Measurements from ENCODE around the gene CACNA1B. TPM values are rescaled to one million over a fixed set of nuclear protein-coding genes. Genes with fewer than 3 reads are reported as not detected.

The CACNA1B gene
- total RNA-seq, 4 donors from 2014 or later = 0.13 to 0.42 (median 0.31) TPM

GRCh38 chr9:137843355-137843754, 34.2 kb upstream of the CACNA1B start:
- WGBS = 83% methylated on average over 9 of the region's 9 CpGs
- no peak overlapping the region for H3K4me3 ChIP-seq
- no peak overlapping the region for H3K27ac ChIP-seq (replicated peaks in 1 of 4)
- H3K27me3 ChIP-seq = no peaks in the 10 kb centered on the region
- DNase-seq (ENCODE audit: extremely low spot score) = no peak
- intact Hi-C loops (cut with DNase I) = no loop called here
- H3K36me3 ChIP-seq = peaks cover 0 to 3% (median under 1%) of the 10 kb centered on the region in 4 donors
- no peaks in the 10 kb centered on the region for H3K9me3 ChIP-seq
- TF ChIP-seq POLR2AphosphoS5 (IDR thresholded peaks at IDR 0.05) (no peak), POLR2A (IDR thresholded peaks at IDR 0.05; ENCODE audit: low read depth) (no peak), EP300 (IDR thresholded peaks at IDR 0.05) (no peak)
- H3K4me1 ChIP-seq = no peaks in the 10 kb centered on the region

DNA sequence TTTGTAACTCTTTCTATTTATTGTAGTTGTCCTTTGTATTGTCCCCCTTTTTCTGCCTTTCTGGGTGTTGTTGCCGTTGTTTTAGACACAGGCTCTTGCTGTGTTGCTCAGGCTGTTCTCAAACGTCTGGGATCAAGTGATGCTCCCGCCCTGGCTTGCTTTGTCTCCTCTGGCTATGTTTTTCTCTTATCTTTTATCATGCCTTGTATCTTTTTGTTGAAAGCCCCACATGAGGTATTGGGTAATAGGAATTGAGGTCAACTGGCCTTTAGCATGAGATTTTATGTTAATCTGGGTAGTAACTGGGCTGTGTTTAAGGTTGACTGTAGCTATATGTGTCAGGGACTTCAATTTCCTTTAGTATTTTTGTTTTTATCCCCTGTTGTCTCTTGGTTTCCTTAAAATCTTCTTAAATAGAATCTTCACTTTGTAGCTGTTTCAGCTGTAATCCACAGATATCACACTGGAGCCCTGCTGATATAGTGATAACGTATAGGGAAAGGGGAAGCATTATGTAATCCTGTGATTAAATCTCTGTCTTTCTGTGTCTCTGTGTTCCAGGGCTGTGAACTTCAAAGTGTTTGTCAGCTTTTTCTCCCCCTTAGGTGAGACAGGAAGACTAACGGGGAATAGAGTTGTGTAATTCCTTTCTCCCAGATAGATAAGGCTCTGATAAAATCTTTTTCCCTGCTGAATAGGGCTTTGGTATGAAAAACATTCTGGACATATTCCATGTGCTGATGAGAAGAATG, 25.9 kb upstream of the CACNA1B start:
- Histone ChIP-seq H3K27me3 (no peaks in the 10 kb centered on the region), H3K4me3 (no peak overlapping the region), H3K36me3 (no peaks in the 10 kb centered on the region), H3K4me1 (no peaks in the 10 kb centered on the region), H3K9me3 (peaks cover 0 to 43% (median 32%) of the 10 kb centered on the region in 4 donors), H3K27ac (replicated peaks in 1 of 4) (no peak overlapping the region)
- no peak for DNase-seq (ENCODE audit: extremely low spot score)
- TF ChIP-seq EP300 (IDR thresholded peaks at IDR 0.05) = no peak
- no peak for TF ChIP-seq POLR2AphosphoS5 (IDR thresholded peaks at IDR 0.05)
- TF ChIP-seq, protein P1, sequence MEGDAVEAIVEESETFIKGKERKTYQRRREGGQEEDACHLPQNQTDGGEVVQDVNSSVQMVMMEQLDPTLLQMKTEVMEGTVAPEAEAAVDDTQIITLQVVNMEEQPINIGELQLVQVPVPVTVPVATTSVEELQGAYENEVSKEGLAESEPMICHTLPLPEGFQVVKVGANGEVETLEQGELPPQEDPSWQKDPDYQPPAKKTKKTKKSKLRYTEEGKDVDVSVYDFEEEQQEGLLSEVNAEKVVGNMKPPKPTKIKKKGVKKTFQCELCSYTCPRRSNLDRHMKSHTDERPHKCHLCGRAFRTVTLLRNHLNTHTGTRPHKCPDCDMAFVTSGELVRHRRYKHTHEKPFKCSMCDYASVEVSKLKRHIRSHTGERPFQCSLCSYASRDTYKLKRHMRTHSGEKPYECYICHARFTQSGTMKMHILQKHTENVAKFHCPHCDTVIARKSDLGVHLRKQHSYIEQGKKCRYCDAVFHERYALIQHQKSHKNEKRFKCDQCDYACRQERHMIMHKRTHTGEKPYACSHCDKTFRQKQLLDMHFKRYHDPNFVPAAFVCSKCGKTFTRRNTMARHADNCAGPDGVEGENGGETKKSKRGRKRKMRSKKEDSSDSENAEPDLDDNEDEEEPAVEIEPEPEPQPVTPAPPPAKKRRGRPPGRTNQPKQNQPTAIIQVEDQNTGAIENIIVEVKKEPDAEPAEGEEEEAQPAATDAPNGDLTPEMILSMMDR (IDR thresholded peaks at IDR 0.05) = no peak
- no peak for TF ChIP-seq POLR2A (IDR thresholded peaks at IDR 0.05; ENCODE audit: low read depth)
- 63% methylated on average over 5 of the region's 5 CpGs for WGBS
- intact Hi-C loops (cut with DNase I) = no loop called here

GRCh38 chr9:137853392-137853995, 24.1 kb upstream of the CACNA1B start:
- intact Hi-C loops (cut with DNase I) = no loop called here
- Histone ChIP-seq H3K36me3 (no peaks in the 10 kb centered on the region), H3K27me3 (no peaks in the 10 kb centered on the region), H3K4me1 (no peaks in the 10 kb centered on the region), H3K9me3 (peaks cover 0 to 50% (median 32%) of the 10 kb centered on the region in 4 donors), H3K4me3 (no peak overlapping the region), H3K27ac (replicated peaks in 1 of 4) (no peak overlapping the region)
- DNase-seq (ENCODE audit: extremely low spot score) = no peak
- no peak for TF ChIP-seq POLR2AphosphoS5 (IDR thresholded peaks at IDR 0.05)
- no peak for TF ChIP-seq EP300 (IDR thresholded peaks at IDR 0.05)
- TF ChIP-seq, protein P1 (IDR thresholded peaks at IDR 0.05) = no peak
- TF ChIP-seq POLR2A (IDR thresholded peaks at IDR 0.05; ENCODE audit: low read depth) = no peak
- WGBS = 94% methylated on average over 1 of the region's 1 CpG

DNA sequence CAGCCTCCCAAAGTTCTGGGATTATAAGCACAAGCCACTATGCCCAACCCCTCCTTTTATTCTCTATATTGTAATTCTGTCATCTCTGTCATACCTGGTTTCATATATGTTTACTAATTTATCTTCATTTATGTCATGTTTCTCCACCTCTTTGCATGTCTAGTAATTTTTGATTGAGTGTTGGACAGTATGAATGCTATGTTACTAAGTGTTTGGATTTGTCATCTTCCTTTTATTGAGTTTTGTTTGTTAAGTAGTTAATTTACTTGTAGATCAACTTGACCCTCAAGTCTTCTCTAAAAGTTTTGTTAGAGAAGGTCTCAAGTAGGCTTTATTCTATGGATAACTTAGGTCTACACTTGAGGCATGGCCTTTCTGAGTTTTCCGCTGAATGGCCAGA, 17.2 kb upstream of the CACNA1B start:
- intact Hi-C loops (cut with DNase I) = no loop called here
- Histone ChIP-seq H3K4me1 (no peaks in the 10 kb centered on the region), H3K9me3 (peaks cover 0 to 38% (median 23%) of the 10 kb centered on the region in 4 donors), H3K36me3 (no peaks in the 10 kb centered on the region), H3K27me3 (no peaks in the 10 kb centered on the region), H3K27ac (replicated peaks in 1 of 4) (no peak overlapping the region), H3K4me3 (no peak overlapping the region)
- no peak for DNase-seq (ENCODE audit: extremely low spot score)
- TF ChIP-seq POLR2A (IDR thresholded peaks at IDR 0.05; ENCODE audit: low read depth) = no peak
- TF ChIP-seq POLR2AphosphoS5 (IDR thresholded peaks at IDR 0.05) = no peak
- no peak for TF ChIP-seq EP300 (IDR thresholded peaks at IDR 0.05)
- TF ChIP-seq, protein P1 (IDR thresholded peaks at IDR 0.05) = no peak
- WGBS = 100% methylated on average over 1 of the region's 1 CpG

DNA sequence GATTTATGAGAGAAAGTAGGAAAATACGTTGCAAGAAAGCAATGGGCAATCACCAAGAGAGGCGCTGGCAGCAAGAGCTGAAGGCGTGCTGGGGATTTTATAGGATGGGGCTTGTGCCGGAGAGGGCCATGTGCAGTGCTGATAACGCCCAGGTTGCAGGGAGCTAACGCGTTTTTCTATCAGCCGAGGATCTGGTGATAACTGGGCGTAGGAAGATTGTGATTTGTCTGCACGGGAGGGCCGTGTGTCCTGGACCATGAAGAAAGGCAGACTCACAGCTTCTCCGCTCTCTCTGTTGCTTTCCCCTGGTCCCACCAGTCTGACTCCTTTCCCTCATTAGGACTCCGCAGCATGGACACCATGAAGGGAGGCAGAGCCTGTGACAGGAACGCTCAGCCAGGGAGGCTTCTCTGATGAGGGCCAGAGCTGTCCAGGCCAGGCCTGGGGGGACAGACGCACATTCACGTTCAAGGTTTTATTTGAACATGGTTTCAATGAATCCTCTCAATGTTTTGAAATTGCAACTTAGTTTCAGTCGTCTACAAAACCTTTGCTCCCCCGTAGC, 11.9 kb upstream of the CACNA1B start:
- intact Hi-C loops (cut with DNase I) = no loop called here
- TF ChIP-seq EP300 (IDR thresholded peaks at IDR 0.05) (no peak), POLR2AphosphoS5 (IDR thresholded peaks at IDR 0.05) (no peak)
- H3K4me1 ChIP-seq = no peaks in the 10 kb centered on the region
- H3K9me3 ChIP-seq = peaks cover 0 to 5% (median 4%) of the 10 kb centered on the region in 4 donors
- no peak overlapping the region for H3K4me3 ChIP-seq
- DNase-seq (ENCODE audit: extremely low spot score) = no peak
- H3K27me3 ChIP-seq = peaks cover 0 to 7% (median 0%) of the 10 kb centered on the region in 4 donors
- 79% methylated on average over 18 of the region's 18 CpGs for WGBS
- H3K36me3 ChIP-seq = no peaks in the 10 kb centered on the region
- no peak overlapping the region for H3K27ac ChIP-seq (replicated peaks in 1 of 4)

Data from esophagus muscularis mucosa (tissue), 4 donors.